Osteoblast (primary cell): ENCODE results near the gene ZNF892. TPM values are rescaled to one million over a fixed set of nuclear protein-coding genes. Genes with fewer than 3 reads are reported as not detected.
A peak's percentile ranks its signal among the peaks of the same experiment; 100 is the strongest.
"Not testable (repeated sequence)": the region's sequence is repeated elsewhere in the genome, so short reads cannot be mapped to it uniquely, and the experiment has no call there.

ENCODE experiments used
- DNase-seq: peaks from one replicate; pipeline ENCODE4 v3.0.0; 2011; ENCODE audit warnings: low spot score, mixed read lengths; ENCODE audit not compliant: insufficient read length; ENCODE audit errors: missing footprints
- H2AFZ ChIP-seq: 2 replicates; pipeline ENCODE4 v1.6.0; 2011; ENCODE audit warnings: mild to moderate bottlenecking, low read length
- H3K27ac ChIP-seq: 2 replicates; pipeline ENCODE4 v1.5.1; 2011; ENCODE audit warnings: mild to moderate bottlenecking, low read depth, low read length, moderate library complexity
- H3K27me3 ChIP-seq: 2 replicates; pipeline ENCODE4 v1.6.0; 2012; ENCODE audit warnings: mild to moderate bottlenecking, control low read depth, inconsistent platforms, low read length, moderate library complexity; ENCODE audit not compliant: insufficient read depth
- H3K36me3 ChIP-seq: 2 replicates; pipeline ENCODE4 v1.5.1; 2011; ENCODE audit warnings: mild to moderate bottlenecking, low read length, control low read depth, moderate library complexity; ENCODE audit not compliant: insufficient read depth
- H3K4me1 ChIP-seq: 2 replicates; pipeline ENCODE4 v1.5.1; 2011; ENCODE audit warnings: mild to moderate bottlenecking, low read length, control low read depth, moderate library complexity; ENCODE audit not compliant: insufficient read depth
- H3K4me2 ChIP-seq: 2 replicates; pipeline ENCODE4 v1.6.0; 2011; ENCODE audit warnings: mild to moderate bottlenecking, low read length; ENCODE audit not compliant: insufficient read depth
- H3K4me3 ChIP-seq: fragments of 200-600 bp; sonication (generic); 3 replicates; pipeline ENCODE4 v1.5.1; 2012; ENCODE audit warnings: mild to moderate bottlenecking, low read length, inconsistent platforms; ENCODE audit not compliant: insufficient read depth
- H3K79me2 ChIP-seq: 2 replicates; pipeline ENCODE4 v1.6.0; 2012; ENCODE audit warnings: mild to moderate bottlenecking, low read length, control low read depth, inconsistent platforms; ENCODE audit not compliant: insufficient read depth
- H3K9me3 ChIP-seq: 2 replicates; pipeline ENCODE4 v1.5.1; 2011; ENCODE audit warnings: low read depth, low read length, control low read depth
- H4K20me1 ChIP-seq: 2 replicates; pipeline ENCODE4 v1.6.0; 2012; ENCODE audit warnings: mild to moderate bottlenecking, low read length, control low read depth; ENCODE audit not compliant: insufficient read depth
- total RNA-seq: library from RNA; depleted of rRNA; stranded (reverse); fragments of >200 nt; gene quantifications from 2 replicates; pipeline ENCODE4 v1.2.3, GENCODE V29; 2012
- TF ChIP-seq, protein P1 (sequence below): IDR thresholded peaks from 2 replicates; pipeline ENCODE4 v1.5.1; 2011; ENCODE audit warnings: mild to moderate bottlenecking, low read depth, low read length, moderate library complexity; ENCODE audit errors: extremely low read depth

ZNF892 gene
- total RNA-seq, 1 donor, result 6.2 TPM

DNA sequence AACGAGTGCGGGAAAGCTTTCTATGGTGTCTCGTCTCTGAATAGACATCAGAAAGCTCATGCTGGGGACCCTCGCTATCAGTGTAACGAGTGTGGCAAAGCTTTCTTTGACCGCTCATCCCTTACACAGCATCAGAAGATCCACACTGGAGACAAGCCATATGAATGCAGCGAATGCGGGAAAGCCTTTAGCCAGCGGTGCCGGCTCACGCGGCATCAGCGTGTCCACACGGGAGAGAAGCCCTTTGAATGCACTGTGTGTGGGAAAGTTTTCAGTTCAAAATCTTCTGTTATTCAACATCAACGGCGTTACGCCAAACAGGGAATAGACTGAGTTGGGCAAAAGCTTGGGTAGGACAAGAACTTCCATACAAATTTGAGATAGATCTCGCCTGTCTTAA, 25.5 kb upstream of the ZNF892 start:
- no peak overlapping the region for H3K4me3 ChIP-seq
- no peaks in the 10 kb centered on the region for H3K79me2 ChIP-seq
- no peak for DNase-seq
- no peak overlapping the region for H3K4me2 ChIP-seq
- no peaks in the 10 kb centered on the region for H3K4me1 ChIP-seq
- no peak overlapping the region for H3K27ac ChIP-seq
- no peaks in the 10 kb centered on the region for H4K20me1 ChIP-seq
- TF ChIP-seq, protein P1, sequence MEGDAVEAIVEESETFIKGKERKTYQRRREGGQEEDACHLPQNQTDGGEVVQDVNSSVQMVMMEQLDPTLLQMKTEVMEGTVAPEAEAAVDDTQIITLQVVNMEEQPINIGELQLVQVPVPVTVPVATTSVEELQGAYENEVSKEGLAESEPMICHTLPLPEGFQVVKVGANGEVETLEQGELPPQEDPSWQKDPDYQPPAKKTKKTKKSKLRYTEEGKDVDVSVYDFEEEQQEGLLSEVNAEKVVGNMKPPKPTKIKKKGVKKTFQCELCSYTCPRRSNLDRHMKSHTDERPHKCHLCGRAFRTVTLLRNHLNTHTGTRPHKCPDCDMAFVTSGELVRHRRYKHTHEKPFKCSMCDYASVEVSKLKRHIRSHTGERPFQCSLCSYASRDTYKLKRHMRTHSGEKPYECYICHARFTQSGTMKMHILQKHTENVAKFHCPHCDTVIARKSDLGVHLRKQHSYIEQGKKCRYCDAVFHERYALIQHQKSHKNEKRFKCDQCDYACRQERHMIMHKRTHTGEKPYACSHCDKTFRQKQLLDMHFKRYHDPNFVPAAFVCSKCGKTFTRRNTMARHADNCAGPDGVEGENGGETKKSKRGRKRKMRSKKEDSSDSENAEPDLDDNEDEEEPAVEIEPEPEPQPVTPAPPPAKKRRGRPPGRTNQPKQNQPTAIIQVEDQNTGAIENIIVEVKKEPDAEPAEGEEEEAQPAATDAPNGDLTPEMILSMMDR, result no peak
- H2AFZ ChIP-seq, result no peak overlapping the region
- H3K36me3 ChIP-seq, result peaks cover 42% of the 10 kb centered on the region
- H3K27me3 ChIP-seq, result no peaks in the 10 kb centered on the region
- H3K9me3 ChIP-seq, result peaks cover 16% of the 10 kb centered on the region

DNA sequence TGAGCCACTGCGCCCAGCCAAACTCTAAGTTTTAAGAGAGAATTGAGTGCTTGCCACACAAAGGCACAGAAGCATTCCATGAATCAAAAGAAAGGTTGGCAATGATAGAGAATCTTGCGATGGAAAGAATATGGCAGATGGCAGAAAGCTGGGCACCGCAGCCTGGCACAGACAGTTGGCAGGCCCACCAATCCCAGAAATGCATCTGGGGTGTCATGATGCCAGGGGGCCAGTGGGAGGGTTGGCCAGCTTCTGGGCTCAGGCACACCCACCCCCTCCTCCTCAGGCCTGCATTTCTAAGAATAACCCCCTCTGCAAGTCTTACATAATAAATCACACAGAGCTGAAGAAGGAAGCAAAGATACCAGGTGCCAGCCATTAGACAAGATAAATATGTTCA, 22.1 kb upstream of the ZNF892 start:
- Histone ChIP-seq H4K20me1 (no peaks in the 10 kb centered on the region), H3K4me1 (no peaks in the 10 kb centered on the region), H3K4me2 (no peak overlapping the region), H2AFZ (no peak overlapping the region), H3K4me3 (no peak overlapping the region), H3K27me3 (peaks cover under 1% of the 10 kb centered on the region), H3K9me3 (peaks cover 14% of the 10 kb centered on the region), H3K27ac (no peak overlapping the region), H3K36me3 (peaks cover 21% of the 10 kb centered on the region), H3K79me2 (no peaks in the 10 kb centered on the region)
- TF ChIP-seq, protein P1, result no peak
- no peak for DNase-seq

DNA sequence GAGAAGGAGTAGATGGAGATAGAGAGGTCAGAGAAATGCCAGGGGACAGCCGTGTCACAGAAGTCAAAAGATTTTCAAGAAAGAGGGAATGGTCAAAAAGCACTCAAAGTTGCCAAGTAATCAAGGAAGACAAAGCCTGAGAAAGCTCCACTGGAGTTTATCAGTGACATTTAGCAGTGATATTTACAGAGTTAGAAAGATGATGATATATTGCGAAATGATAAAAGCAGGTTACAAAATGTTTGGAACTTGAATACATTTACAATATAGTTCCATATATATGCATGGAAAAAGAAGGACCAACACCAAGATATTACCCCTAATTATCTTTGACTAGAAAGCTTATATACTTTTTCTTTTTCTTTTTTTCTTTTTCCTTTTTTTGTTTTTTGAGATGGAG, 21.3 kb upstream of the ZNF892 start:
- Histone ChIP-seq H3K27ac (no peak overlapping the region), H3K27me3 (peaks cover 5% of the 10 kb centered on the region), H2AFZ (no peak overlapping the region), H3K4me1 (no peaks in the 10 kb centered on the region), H3K4me3 (no peak overlapping the region), H3K36me3 (peaks cover 14% of the 10 kb centered on the region), H3K9me3 (peaks cover 9% of the 10 kb centered on the region), H4K20me1 (no peaks in the 10 kb centered on the region), H3K4me2 (no peak overlapping the region), H3K79me2 (no peaks in the 10 kb centered on the region)
- TF ChIP-seq, protein P1, result no peak
- no peak for DNase-seq

DNA sequence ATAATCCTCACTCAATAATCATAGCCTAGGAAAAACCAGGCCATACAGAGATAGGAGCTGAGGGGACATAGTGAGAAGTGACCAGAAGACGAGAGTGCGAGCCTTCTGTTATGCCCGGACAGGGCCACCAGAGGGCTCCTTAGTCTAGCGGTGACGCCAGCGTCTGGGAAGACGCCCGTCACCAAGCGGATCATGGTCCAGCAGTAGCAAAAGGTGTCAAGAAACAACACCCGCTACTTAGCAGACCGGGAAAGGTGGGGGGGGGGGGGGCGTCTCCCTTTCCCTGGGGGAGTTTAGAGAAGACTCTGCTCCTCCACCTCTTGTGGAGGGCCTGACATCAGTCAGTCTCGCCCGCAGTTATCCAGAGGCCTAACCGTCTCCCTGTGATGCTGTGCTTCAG, 14.4 kb upstream of the ZNF892 start:
- not testable (repeated sequence) for H3K79me2 ChIP-seq, H3K9me3 ChIP-seq, H3K4me1 ChIP-seq, H3K27me3 ChIP-seq, H3K4me3 ChIP-seq, H3K4me2 ChIP-seq, H2AFZ ChIP-seq, DNase-seq, H4K20me1 ChIP-seq, H3K27ac ChIP-seq, H3K36me3 ChIP-seq
- TF ChIP-seq, protein P1, result peak; percentile 46
